HCEC 1CT (cell line): ENCODE results near the gene BCL7C.
"Not testable (repeated sequence)": the region's sequence is repeated elsewhere in the genome, so short reads cannot be mapped to it uniquely, and the experiment has no call there.

ENCODE experiments used
- DNase-seq: peaks from one replicate; pipeline ENCODE4 v3.0.0-alpha.2; 2017

The BCL7C gene

DNA sequence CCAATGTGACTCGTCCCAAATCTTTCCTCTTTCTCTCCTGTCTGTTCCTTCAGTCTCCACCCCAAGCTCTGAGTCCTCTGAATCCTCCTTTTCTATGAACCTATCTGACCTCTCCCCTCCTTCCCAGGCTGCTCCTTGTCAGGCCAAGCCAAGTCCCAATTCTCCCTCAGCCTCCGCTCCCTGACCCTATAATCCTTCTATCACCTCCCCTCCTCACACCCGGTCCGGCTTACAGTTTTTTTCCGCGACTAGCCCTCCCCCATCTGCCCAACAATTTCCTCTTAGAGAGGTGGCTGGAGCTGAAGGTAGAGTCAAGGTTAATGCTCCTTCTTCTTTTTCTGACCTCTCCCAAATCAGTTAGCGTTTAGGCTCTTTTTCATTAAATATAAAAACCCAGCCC lies 33.1 kb downstream of the BCL7C start:
- DNase-seq = not testable (repeated sequence)

DNA sequence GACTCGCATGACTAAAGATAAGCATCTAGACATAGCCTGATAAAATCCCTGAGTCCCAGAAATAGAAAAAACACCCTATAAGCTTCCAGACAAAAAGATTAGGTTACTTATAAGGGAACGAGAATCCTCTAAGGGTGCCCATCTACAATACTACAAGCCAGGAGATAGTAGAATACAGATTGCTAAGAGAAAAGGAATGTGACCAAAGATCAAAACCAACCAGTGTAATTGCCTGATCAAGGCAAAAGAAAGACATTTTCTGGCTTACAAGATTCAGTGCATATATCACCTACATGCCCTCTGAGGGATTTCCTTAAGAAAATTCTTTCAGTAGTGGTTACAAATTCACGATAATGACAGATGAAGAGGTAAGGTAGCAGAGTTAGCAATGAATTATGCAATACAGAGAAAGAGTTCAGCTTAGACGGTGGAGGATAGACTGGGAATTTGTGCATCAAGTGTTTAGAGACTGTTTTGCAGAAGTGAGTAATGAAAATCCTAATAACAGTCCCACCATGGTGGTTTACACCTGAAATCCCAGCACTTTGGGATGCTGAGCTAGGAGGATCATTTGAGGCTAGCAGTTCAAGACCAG lies 35.0 kb downstream of the BCL7C start:
- DNase-seq = no peak

DNA sequence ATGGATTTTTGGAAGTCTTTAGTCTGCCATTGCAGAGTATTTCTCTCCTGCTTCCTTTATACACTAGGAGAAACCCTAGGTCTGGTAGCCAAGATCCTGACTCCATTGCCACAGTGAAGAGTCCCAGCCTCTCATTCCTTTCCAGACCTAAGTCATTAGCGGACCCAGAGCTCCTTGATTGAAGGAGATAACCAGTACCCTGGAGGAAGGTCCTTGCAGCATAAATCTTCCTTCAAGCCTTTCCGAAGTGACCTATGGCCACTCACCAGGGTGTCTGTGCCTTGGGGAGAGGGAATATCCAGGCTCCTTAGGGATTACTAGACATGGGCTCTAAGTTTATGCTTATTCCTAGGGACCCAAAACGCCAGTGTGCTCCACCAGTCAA lies 35.8 kb downstream of the BCL7C start:
- no peak for DNase-seq

DNA sequence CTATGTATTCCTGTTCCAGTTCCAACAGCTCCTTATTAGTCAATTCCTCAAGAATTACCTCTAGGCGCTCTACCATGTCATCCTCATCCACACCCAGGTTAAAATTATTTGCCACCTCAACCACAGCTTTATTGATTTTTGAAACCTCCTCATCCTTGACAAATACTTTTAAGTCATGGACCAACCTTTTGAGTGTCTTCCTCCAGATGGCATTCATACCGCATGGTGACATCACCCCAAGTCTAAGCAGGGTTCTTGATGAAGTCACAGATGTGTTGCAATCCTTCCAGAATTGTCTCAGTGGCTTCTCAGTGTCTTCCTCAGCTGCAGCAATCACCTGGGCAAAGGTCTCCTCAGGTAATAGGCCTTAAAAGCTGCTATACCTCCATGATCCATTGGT lies 40.1 kb downstream of the BCL7C start:
- DNase-seq = no peak

DNA sequence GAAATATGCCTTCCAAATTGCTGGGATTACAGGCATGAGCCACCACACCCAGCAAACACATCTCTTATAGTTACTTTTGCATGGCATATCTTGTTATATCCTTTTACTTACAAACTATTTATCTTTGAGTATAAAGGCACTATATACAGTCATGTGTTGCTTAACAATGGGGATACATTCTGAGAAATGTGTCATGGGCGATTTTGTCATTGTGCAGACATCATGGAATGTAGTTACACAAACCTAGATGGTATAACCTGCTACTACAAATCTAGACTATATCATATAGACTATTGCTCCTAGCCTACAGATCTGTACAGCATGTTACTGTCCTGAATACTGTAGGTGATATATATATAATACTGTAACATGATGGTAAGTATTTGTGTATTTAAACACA lies 43.6 kb downstream of the BCL7C start:
- no peak for DNase-seq

DNA sequence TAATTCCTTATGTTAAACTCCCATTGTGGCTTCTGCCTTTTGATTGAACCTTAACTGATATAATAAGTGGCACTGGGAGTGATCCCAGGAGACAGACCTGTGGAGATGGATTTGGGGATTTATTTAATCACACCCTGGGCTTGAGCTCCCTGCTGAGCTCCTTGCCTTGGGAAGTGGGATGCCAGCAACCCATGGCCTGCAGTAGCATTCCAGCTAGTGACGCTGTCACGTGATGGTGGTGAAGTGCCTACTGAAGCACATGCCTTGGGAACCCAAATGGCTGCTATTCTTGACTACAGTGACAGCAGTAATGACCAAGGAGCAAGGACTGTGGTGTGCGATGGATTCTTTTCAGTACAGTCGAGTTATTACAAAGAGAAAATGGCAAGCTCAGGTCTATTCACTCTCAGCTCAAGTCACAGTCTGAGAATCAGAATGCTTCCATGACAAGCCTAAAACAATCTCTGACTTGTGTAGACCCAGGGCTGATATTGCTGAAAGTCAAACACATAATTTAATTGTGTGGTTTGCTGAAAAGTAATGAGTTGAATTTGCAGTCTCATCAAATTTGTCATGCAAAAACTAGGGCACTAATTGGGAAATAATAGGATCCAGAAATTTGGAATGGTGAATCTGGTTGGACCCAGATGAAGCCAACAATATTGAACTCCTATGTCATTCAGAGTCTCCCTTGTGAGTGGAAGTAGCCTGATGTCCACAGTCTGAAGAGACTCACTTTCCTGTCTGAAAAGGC lies 47.1 kb downstream of the BCL7C start:
- no peak for DNase-seq

DNA sequence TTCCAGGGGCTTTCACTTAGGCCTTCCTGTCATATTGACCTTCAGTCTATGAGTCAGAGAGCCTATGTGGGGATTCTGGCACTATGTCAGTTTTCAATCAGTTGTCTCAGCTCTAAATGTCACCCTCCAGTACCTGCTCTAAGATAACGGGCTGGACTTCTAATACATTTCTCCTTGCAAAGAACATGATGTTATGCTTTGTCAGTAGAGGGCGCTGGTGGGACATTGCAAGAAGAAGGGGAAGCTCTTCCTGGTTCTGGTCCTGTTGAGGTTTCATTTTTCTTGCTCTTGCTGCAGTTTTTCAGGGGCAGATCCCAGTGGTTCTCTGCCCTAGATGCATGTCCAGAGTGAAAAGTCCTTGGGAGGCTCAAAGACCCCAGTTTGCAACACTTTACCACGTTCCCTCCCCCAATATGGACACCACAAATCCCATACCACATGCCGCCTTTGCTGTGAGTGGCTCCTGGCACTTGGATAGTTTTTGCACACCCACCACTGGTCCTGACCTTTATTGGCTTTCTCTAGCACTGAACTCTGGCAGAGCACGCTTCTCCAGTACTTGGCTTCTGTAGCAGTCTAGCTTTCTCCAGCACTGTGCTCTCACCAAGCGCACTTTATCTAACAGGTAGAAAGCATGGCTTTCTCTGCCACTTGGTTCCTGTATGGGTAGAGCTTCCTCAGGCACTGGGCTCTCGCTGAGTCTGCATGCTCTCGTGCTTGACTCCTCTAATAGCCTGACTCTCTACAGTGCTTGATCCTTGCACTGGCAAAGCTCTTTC lies 49.0 kb downstream of the BCL7C start:
- DNase-seq = peak; percentile 86

DNA sequence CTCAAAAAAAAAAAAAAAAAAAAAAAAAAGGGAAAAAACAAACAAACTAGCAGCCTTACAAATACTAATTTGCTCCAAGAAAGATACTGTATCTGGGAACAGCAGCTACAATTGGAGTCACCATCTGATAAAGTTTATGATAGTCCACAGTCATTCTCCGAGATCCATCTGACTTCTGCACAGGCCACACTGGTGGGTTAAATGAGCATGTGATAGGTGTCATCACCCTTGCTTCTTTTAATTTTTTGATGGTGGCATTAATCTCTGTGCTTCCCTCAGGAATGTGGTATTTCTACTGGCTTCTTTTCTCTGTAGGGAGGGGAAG lies 49.6 kb downstream of the BCL7C start:
- no peak for DNase-seq

DNA sequence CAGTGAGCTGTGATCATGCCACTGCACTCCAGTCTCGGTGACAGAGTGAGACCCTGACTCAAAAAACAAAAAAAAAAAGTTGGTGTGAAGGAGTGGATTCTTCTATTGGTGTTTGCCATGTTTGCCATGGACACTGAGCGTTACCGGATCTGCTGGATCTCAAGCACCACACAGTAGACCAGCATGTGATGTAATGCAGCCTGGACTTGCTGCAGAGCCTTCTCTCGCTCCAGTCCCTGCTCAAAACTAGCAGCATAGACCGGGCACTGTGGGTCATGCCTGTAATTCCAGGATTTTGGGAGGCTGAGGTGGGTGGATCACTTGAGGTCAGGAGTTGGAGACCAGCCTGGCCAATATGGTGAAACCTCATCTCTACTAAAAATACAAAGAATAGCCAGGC lies 50.4 kb downstream of the BCL7C start:
- no peak for DNase-seq

DNA sequence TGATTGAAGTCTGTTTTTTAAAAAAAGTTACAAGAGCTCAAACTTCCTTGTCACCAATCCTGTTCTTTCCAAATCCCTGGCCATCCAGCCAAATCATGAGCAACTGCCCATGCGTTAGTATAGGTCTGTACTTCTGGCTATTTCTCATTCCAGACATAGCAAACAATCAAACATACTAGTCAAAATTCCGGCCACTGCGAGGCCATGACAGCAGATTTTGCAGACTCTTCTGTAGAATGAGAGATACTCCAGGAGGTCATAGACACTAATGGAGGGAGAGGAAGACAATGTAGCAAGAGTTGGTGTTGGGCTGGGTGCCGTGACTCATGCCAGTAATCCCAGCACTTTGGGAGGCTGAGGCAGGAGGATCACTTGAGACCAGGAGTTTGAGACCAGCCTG lies 50.9 kb downstream of the BCL7C start:
- no peak for DNase-seq

DNA sequence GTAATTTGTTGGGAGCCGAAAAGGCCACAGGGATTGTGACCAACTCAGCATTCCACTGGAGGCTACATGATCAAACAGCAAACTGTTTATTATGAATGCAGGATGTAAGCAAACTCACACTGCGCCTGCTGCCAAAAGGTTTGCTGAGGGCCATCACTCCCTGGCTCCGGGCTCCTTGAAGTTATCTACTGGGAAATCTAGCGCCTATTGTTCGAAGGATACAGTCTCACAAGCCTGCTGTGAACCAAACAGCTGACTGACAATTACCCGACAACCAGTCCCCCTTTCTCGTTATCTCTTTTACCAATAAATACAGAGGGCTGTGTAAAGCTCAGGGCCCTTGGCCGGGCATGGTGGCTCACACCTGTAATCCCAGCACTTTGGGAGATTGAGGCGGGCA lies 52.5 kb downstream of the BCL7C start:
- no peak for DNase-seq

DNA sequence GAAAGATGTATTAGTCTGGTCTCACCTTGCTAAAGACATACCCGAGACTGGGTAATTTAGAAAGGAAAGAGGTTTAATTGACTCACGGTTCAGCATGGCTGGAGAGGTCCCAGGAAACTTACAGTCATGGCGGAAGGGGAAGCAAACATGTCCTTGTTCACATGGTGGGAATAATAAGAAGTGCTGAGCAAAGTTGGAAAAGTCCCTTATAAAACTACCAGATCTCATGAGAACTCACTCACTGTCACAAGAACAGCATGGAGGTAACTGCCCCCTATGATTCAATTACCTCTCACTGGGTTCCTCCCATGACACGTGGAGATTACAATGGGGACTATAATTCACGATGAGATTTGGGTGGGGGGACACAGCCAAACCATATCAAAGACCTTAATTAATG lies 53.3 kb downstream of the BCL7C start:
- no peak for DNase-seq

DNA sequence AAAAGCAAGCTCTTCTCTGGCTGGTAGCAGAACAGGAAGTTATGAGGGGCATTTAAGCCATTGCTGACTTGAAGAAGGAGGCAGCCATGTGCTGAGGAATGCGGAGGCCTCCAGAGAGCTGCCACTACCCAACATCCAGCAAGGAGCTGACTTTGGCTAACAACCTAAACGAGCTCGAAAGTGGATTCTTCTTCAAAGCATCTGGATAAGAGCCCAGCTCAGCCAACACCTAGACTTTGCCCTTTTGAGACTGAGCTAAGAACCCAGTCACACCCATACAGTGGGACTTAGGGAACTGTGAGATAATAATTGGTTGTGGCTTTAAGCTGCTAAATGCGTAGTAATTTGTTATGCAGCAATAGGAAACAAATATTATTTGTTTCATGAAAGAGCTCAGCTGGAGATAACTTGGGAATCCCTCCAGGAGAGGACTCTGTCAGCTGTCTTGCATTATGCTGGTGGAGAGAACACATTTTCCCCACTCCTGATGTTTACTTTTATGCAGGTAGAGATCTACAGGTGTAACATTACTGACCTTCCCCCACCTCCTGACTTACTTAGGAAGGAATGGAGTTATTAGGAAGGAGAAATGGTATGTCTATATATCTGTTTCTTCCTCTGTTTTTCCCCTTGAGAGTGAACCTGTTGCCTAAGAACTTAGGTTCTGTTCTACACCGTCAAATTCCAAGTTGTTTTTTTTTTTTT lies 54.2 kb downstream of the BCL7C start:
- DNase-seq = no peak

DNA sequence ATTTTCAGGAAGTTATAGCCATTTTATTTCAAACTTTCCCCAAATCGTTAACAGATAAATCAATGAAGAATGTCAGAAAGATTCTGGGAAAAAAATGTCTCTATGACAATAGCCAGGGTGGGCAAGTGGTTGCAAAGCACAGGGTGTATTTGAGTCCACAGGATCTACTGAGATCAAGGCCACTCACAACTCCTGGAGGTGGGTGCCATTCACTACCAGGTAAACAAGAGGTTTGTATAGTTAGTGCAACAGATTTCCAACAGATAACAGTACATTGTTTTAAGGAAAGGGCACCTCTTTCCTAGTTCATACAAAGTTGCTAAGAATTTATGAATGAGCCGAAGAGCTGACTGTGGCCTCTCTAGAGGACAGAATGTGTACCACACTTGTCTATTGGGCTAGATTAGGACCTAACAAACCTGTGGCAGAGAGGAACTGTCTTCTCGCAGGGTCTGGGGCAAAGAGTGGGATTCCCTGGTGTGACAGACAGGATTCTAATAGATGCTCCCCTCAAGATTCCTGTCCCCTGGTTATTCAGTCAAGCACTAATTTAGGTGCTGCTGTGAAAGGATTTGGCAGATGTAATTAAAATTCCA lies 54.9 kb downstream of the BCL7C start:
- DNase-seq = no peak

DNA sequence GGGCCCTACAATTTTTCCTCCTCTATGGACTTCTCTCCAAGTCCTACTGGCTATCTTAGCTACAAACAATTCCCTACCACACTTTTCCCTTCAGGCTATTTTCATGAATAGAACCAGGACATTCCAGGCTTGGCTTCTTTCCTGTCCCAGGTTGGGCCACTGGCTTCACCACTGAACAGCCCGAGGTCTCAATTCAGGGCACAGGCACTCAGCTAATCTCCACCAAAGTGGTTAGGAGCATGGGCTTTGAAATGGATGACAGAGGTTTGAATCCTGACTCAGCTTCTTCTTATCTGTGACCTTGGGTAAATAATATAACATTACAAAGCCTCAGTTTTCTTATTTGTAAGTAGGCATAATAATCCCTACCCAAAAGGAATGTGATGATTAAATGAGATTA lies 56.0 kb downstream of the BCL7C start:
- no peak for DNase-seq
